Measurements from ENCODE around the gene ENAH.

Gene ENAH

DNA sequence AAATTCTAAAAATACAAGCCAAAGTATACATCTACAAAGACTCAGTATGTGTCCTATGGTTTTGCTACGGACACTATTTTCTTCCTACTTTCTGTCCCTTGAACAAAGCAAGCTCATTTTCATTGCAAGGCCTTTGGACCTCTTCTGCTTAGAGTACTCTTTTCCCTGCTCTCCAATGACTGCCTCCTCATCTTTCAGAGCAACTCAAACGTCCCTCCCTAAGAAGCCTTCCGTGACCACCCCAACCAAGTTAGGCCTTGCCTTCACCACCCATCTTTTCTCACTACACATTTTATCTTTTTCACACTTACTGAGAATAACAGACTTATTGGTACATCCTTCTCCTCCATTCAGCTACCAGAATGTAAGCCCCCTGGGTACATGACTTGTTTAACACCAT is 39.9 kb downstream of the ENAH start:
- Histone ChIP-seq H4K20me1 (ENCODE audit: insufficient read depth, low read length) (no peaks in the 10 kb centered on the region), H3K27me3 (replicated peaks; ENCODE audit: insufficient read depth, low read length) (no peaks in the 10 kb centered on the region), H3K4me3 (ENCODE audit: low read length) (no peak overlapping the region), H3F3A (ENCODE audit: insufficient read depth, low read length) (no peaks in the 10 kb centered on the region), H3K79me2 (ENCODE audit: low read length) (no peaks in the 10 kb centered on the region), H3K27ac (ENCODE audit: low read length) (no peak overlapping the region), H3K4me2 (ENCODE audit: low read depth, low read length) (no peak overlapping the region), H3K9ac (ENCODE audit: low read length) (no peak overlapping the region), H3K9me3 (replicated peaks; ENCODE audit: insufficient read depth, low read length) (no peaks in the 10 kb centered on the region), H2AFZ (ENCODE audit: low read length) (no peak overlapping the region), H3K4me1 (ENCODE audit: low read length) (no peaks in the 10 kb centered on the region), H3K9me2 (replicated peaks; ENCODE audit: insufficient read depth, low read length) (no peaks in the 10 kb centered on the region), H3K36me3 (replicated peaks; ENCODE audit: insufficient read depth, low read length) (no peaks in the 10 kb centered on the region)
- TF ChIP-seq EZH2phosphoT487 (IDR thresholded peaks at IDR 0.05; ENCODE audit: low read length) = no peak
- TF ChIP-seq EZH2 (optimal IDR thresholded peaks at IDR 0.05; ENCODE audit: low read depth, low read length) = no peak
- TF ChIP-seq, protein P1, sequence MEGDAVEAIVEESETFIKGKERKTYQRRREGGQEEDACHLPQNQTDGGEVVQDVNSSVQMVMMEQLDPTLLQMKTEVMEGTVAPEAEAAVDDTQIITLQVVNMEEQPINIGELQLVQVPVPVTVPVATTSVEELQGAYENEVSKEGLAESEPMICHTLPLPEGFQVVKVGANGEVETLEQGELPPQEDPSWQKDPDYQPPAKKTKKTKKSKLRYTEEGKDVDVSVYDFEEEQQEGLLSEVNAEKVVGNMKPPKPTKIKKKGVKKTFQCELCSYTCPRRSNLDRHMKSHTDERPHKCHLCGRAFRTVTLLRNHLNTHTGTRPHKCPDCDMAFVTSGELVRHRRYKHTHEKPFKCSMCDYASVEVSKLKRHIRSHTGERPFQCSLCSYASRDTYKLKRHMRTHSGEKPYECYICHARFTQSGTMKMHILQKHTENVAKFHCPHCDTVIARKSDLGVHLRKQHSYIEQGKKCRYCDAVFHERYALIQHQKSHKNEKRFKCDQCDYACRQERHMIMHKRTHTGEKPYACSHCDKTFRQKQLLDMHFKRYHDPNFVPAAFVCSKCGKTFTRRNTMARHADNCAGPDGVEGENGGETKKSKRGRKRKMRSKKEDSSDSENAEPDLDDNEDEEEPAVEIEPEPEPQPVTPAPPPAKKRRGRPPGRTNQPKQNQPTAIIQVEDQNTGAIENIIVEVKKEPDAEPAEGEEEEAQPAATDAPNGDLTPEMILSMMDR (IDR thresholded peaks at IDR 0.05; ENCODE audit: low read length) = no peak
- DNase-seq = no peak

DNA sequence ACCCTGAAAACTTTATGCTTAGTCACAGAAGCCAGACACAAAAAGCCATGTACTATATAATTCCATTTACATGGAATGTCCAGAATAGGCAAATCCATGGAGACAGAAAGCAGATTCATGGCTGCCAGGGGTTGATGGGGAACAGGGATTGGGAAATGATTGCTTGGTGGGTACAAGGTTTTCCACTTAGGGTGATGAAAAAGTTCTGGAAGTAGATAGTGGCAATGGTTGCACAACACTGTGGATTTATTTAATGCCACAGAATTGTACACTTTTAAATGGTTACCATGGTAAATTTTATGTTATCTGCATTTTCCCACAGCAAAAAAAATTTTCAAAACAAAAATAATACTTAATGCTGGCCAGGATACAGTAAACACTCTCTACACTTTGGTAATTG is 40.6 kb downstream of the ENAH start:
- Histone ChIP-seq H3K4me1 (ENCODE audit: low read length) (no peaks in the 10 kb centered on the region), H3K36me3 (replicated peaks; ENCODE audit: insufficient read depth, low read length) (no peaks in the 10 kb centered on the region), H3K4me2 (ENCODE audit: low read depth, low read length) (no peak overlapping the region), H3K9ac (ENCODE audit: low read length) (no peak overlapping the region), H3K4me3 (ENCODE audit: low read length) (no peak overlapping the region), H3K9me2 (replicated peaks; ENCODE audit: insufficient read depth, low read length) (no peaks in the 10 kb centered on the region), H3F3A (ENCODE audit: insufficient read depth, low read length) (no peaks in the 10 kb centered on the region), H3K27me3 (replicated peaks; ENCODE audit: insufficient read depth, low read length) (no peaks in the 10 kb centered on the region), H4K20me1 (ENCODE audit: insufficient read depth, low read length) (no peaks in the 10 kb centered on the region), H3K79me2 (ENCODE audit: low read length) (no peaks in the 10 kb centered on the region), H3K9me3 (replicated peaks; ENCODE audit: insufficient read depth, low read length) (no peaks in the 10 kb centered on the region), H3K27ac (ENCODE audit: low read length) (no peak overlapping the region), H2AFZ (ENCODE audit: low read length) (no peak overlapping the region)
- TF ChIP-seq EZH2 (optimal IDR thresholded peaks at IDR 0.05; ENCODE audit: low read depth, low read length) = no peak
- TF ChIP-seq, protein P1 (IDR thresholded peaks at IDR 0.05; ENCODE audit: low read length) = no peak
- no peak for TF ChIP-seq EZH2phosphoT487 (IDR thresholded peaks at IDR 0.05; ENCODE audit: low read length)
- no peak for DNase-seq

- DNase-seq = no peak
- Histone ChIP-seq H3K36me3 (replicated peaks; ENCODE audit: insufficient read depth, low read length) (no peaks in the 10 kb centered on the region), H3K27ac (ENCODE audit: low read length) (no peak overlapping the region), H3K4me2 (ENCODE audit: low read depth, low read length) (no peak overlapping the region), H3K9me3 (replicated peaks; ENCODE audit: insufficient read depth, low read length) (no peaks in the 10 kb centered on the region), H3K9me2 (replicated peaks; ENCODE audit: insufficient read depth, low read length) (no peaks in the 10 kb centered on the region), H3F3A (ENCODE audit: insufficient read depth, low read length) (no peaks in the 10 kb centered on the region), H2AFZ (ENCODE audit: low read length) (no peak overlapping the region), H3K4me3 (ENCODE audit: low read length) (no peak overlapping the region), H4K20me1 (ENCODE audit: insufficient read depth, low read length) (no peaks in the 10 kb centered on the region), H3K4me1 (ENCODE audit: low read length) (no peaks in the 10 kb centered on the region), H3K79me2 (ENCODE audit: low read length) (no peaks in the 10 kb centered on the region), H3K27me3 (replicated peaks; ENCODE audit: insufficient read depth, low read length) (no peaks in the 10 kb centered on the region), H3K9ac (ENCODE audit: low read length) (no peak overlapping the region)
- TF ChIP-seq EZH2phosphoT487 (IDR thresholded peaks at IDR 0.05; ENCODE audit: low read length) (no peak), EZH2 (optimal IDR thresholded peaks at IDR 0.05; ENCODE audit: low read depth, low read length) (no peak)
- TF ChIP-seq, protein P1 (IDR thresholded peaks at IDR 0.05; ENCODE audit: low read length) = no peak
Observed at GRCh38 chr1:225611537-225612223, 41.2 kb downstream of the ENAH start.
